ENCODE measurements around the gene SKAP1. TPM values are rescaled to one million over a fixed set of nuclear protein-coding genes. Genes with fewer than 3 reads are reported as not detected.

SKAP1 gene
- total and polyA plus RNA-seq, 10 donors: 11.5 to 28.9 (median 20.5) TPM

DNA sequence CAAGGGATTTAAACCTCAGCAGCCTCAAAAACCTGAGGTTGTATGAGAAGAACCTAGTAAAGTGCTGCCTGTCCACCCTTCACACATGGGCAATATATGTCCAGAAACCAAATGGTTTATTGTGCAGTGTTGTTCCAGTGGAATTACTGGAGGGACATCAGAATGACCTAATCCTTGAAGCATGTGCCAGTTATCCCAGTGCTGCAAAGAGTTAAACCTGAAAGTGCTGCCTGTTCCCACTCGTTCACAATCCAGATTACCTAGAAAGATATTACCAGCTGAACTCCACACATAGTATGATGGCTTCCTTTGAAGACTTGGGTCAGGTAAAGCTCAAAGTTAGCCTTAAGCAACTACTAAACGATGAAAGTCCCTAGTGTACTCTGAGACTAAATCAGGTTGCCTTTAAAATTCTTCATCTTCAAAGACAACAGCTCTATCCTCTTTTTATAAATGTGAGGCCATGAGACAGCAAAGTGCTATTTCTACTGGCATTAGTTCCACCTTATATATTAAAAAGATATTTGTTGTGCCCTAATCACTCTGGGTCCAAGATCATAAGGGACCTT is 189.4 kb downstream of the SKAP1 start:
- TF ChIP-seq, protein P1, sequence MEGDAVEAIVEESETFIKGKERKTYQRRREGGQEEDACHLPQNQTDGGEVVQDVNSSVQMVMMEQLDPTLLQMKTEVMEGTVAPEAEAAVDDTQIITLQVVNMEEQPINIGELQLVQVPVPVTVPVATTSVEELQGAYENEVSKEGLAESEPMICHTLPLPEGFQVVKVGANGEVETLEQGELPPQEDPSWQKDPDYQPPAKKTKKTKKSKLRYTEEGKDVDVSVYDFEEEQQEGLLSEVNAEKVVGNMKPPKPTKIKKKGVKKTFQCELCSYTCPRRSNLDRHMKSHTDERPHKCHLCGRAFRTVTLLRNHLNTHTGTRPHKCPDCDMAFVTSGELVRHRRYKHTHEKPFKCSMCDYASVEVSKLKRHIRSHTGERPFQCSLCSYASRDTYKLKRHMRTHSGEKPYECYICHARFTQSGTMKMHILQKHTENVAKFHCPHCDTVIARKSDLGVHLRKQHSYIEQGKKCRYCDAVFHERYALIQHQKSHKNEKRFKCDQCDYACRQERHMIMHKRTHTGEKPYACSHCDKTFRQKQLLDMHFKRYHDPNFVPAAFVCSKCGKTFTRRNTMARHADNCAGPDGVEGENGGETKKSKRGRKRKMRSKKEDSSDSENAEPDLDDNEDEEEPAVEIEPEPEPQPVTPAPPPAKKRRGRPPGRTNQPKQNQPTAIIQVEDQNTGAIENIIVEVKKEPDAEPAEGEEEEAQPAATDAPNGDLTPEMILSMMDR (IDR thresholded peaks at IDR 0.05 in 8 of 11, conservative IDR thresholded peaks at IDR 0.05 in 3 of 11): no peak
- TF ChIP-seq POLR2AphosphoS5 (IDR thresholded peaks at IDR 0.05): no peak
- no peak for TF ChIP-seq POLR2A (IDR thresholded peaks at IDR 0.05)
- Histone ChIP-seq H3K27ac (peak overlapping the region in 2 of 8 donors; percentile 11 to 28), H3K4me3 (no peak overlapping the region), H3K9me3 (no peaks in the 10 kb centered on the region), H3K36me3 (no peaks in the 10 kb centered on the region), H3K4me1 (peaks cover 5 to 61% (median 22%) of the 10 kb centered on the region in 6 donors), H3K27me3 (replicated peaks in 1 of 7) (no peaks in the 10 kb centered on the region)
- intact Hi-C loops (cut with DNase I; ENCODE audit: low total_unique reads): no loop called here
- WGBS, 5 donors: 60 to 81% (median 71%) methylated on average over 2 of the region's 2 CpGs
- no peak for DNase-seq

DNA sequence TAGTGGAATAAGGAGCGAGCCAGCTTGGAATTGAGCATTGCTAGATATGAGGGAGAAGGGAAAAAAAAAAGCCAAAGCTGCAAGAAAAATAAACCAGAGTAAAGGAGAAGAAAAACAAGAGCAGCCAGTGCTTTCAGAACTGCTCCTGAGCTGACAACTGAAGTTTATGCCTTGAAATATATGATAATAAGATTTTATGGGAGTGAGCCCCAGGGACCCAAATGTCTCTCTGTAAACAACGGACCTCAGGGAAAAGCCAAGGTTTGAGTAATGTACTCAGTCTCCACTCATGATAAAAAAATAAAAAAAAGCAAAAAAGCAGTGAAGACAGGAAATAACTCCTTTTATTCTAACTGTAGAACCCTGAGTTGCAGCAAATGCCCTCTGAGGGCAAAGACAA is 189.9 kb downstream of the SKAP1 start:
- 59 to 83% (median 72%) methylated on average over 2 of the region's 2 CpGs for WGBS, 5 donors
- H3K27me3 ChIP-seq (replicated peaks in 1 of 7): no peaks in the 10 kb centered on the region
- no peak overlapping the region for H3K27ac ChIP-seq
- TF ChIP-seq POLR2A (IDR thresholded peaks at IDR 0.05) (no peak), POLR2AphosphoS5 (IDR thresholded peaks at IDR 0.05) (no peak)
- TF ChIP-seq, protein P1 (IDR thresholded peaks at IDR 0.05 in 8 of 11, conservative IDR thresholded peaks at IDR 0.05 in 3 of 11): no peak
- peaks cover 5 to 58% (median 22%) of the 10 kb centered on the region in 6 donors for H3K4me1 ChIP-seq
- intact Hi-C loops (cut with DNase I; ENCODE audit: low total_unique reads): no loop called here
- no peak for DNase-seq
- H3K9me3 ChIP-seq: no peaks in the 10 kb centered on the region
- no peaks in the 10 kb centered on the region for H3K36me3 ChIP-seq
- no peak overlapping the region for H3K4me3 ChIP-seq

DNA sequence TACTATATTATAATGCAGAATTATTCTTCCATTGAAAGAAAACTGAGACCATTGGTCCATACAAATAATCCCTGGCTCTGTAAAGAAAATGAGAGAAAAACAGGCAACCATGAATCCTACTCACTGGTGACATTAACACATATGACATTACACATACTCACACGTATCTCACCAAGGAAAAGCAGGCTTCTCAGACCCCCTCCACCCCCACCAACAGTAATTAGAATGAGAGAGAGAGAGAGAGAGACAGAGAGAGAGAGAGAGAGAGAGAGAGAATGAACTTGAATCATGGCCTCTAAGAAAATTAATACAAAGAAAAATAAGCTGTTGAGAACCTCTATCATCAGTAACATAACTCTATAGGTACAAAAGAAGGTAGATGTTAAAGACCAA is 190.4 kb downstream of the SKAP1 start:
- H3K27ac ChIP-seq: no peak overlapping the region
- no peaks in the 10 kb centered on the region for H3K9me3 ChIP-seq
- no peaks in the 10 kb centered on the region for H3K36me3 ChIP-seq
- intact Hi-C loops (cut with DNase I; ENCODE audit: low total_unique reads): no loop called here
- no peaks in the 10 kb centered on the region for H3K27me3 ChIP-seq (replicated peaks in 1 of 7)
- no peak for TF ChIP-seq POLR2A (IDR thresholded peaks at IDR 0.05)
- TF ChIP-seq, protein P1 (IDR thresholded peaks at IDR 0.05 in 8 of 11, conservative IDR thresholded peaks at IDR 0.05 in 3 of 11): no peak
- no peak for TF ChIP-seq POLR2AphosphoS5 (IDR thresholded peaks at IDR 0.05)
- no peak for DNase-seq
- no peak overlapping the region for H3K4me3 ChIP-seq
- peaks cover 5 to 53% (median 22%) of the 10 kb centered on the region in 6 donors for H3K4me1 ChIP-seq
- 67 to 93% (median 74%) methylated on average over 1 of the region's 1 CpG for WGBS, 5 donors

DNA sequence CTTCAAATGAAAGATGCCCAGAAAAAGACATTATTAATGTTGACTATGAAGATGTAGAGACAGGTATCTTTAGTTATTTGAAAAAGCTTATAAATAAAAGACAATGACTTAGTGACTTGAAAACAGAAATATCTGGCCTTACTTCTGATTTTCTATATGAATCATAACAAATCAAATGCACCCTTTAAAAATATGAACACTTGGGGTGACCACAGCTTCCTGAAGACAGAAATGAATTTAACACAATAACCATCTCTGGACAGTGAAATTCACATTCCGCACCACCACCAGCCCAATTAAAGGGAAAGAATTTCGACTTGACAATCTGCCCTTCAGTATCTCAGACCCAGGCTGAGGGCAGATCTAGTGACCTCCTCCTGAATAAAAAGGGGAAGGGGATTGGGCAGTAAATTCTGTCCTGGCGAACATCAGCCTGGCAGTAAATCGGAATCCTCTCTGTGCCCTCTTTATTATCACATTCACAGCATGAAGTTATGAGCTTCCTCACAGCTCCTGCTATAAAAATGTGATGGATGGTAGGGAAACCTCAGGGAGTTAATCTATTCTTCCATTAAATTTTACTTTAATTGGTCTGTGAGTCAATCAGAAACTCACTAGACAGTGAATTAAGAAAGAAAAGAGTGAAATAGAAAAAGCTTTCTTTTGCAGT is 190.9 kb downstream of the SKAP1 start:
- Histone ChIP-seq H3K27ac (no peak overlapping the region), H3K4me1 (peaks cover 0 to 48% (median 17%) of the 10 kb centered on the region in 6 donors), H3K4me3 (no peak overlapping the region), H3K36me3 (no peaks in the 10 kb centered on the region), H3K27me3 (replicated peaks in 1 of 7) (no peaks in the 10 kb centered on the region), H3K9me3 (no peaks in the 10 kb centered on the region)
- no peak for DNase-seq
- intact Hi-C loops (cut with DNase I; ENCODE audit: low total_unique reads): no loop called here
- TF ChIP-seq POLR2AphosphoS5 (IDR thresholded peaks at IDR 0.05): no peak
- TF ChIP-seq POLR2A (IDR thresholded peaks at IDR 0.05): no peak
- TF ChIP-seq, protein P1 (IDR thresholded peaks at IDR 0.05 in 8 of 11, conservative IDR thresholded peaks at IDR 0.05 in 3 of 11): no peak
- 76 to 90% (median 85%) methylated on average over 4 of the region's 4 CpGs for WGBS, 5 donors
